Measurements from ENCODE around the gene TSBP1. TPM values are rescaled to one million over a fixed set of nuclear protein-coding genes. Genes with fewer than 3 reads are reported as not detected.

TSBP1 gene
- total and polyA plus RNA-seq, 2 of the 13 experiments (the other 11 are each of a cell fraction or from before 2014, with no cell fraction given), result not detected

- no peak for TF ChIP-seq ZNF232 (CRISPR knock-in tag; IDR thresholded peaks at IDR 0.05; ENCODE audit: borderline replicate concordance)
- TF ChIP-seq KLF15 (CRISPR knock-in tag; IDR thresholded peaks at IDR 0.05; ENCODE audit: borderline replicate concordance), result no peak
- no peak for TF ChIP-seq ZNF616 (CRISPR knock-in tag; IDR thresholded peaks at IDR 0.05; ENCODE audit: low read depth)
- no peak for TF ChIP-seq THAP8 (CRISPR knock-in tag; IDR thresholded peaks at IDR 0.05; ENCODE audit: borderline replicate concordance)
- no peak for TF ChIP-seq FUBP1 (CRISPR knock-in tag; IDR thresholded peaks at IDR 0.05; ENCODE audit: borderline replicate concordance)
- TF ChIP-seq ZBTB34 (CRISPR knock-in tag; IDR thresholded peaks at IDR 0.05), result no peak
- no peak for TF ChIP-seq PBX3 (CRISPR knock-in tag; IDR thresholded peaks at IDR 0.05; ENCODE audit: borderline replicate concordance)
- no peak for TF ChIP-seq ZFP41 (CRISPR knock-in tag; IDR thresholded peaks at IDR 0.05; ENCODE audit: borderline replicate concordance)
- no peak for TF ChIP-seq PRDM10 (CRISPR knock-in tag; IDR thresholded peaks at IDR 0.05; ENCODE audit: low read depth)
- no peak for TF ChIP-seq BCL3 (CRISPR knock-in tag; IDR thresholded peaks at IDR 0.05)
- TF ChIP-seq ZNF691 (CRISPR knock-in tag; IDR thresholded peaks at IDR 0.05; ENCODE audit: borderline replicate concordance, low read depth), result no peak
These were observed 80.2 kb downstream of the TSBP1 start (continued) for GRCh38 chr6:32291543-32291942.

Measured in HepG2 (cell line).